Prostate gland (tissue), 2 donors: ENCODE measurements around the gene KBTBD12. TPM values are rescaled to one million over a fixed set of nuclear protein-coding genes. Genes with fewer than 3 reads are reported as not detected.
"Not testable (repeated sequence)": the region's sequence is repeated elsewhere in the genome, so short reads cannot be mapped to it uniquely, and the experiment has no call there.

Source experiments
- DNase-seq: peaks from one replicate; pipeline ENCODE4 v3.0.0-alpha.2; 2019; ENCODE audit warnings: low spot score
- H3K27ac ChIP-seq, 2 donors: fragments of 200-600 bp; sonication (generic); 2 replicates each; pipeline ENCODE4 v1.5.1; 2017 to 2019
- H3K27me3 ChIP-seq: fragments of 200-600 bp; sonication (generic); replicated peaks from 2 replicates; pipeline ENCODE4 v1.5.1; 2019; ENCODE audit not compliant: insufficient read depth
- H3K36me3 ChIP-seq, 2 donors: fragments of 200-600 bp; sonication (generic); 1 replicate in 1 of 2; 2 replicates in 1 of 2; pipeline versions ENCODE4 v1.5.1 to v1.8.1; 2017 to 2019
- H3K4me1 ChIP-seq: fragments of 200-600 bp; sonication (generic); replicated peaks from 2 replicates; pipeline ENCODE4 v1.5.1; 2019
- H3K4me3 ChIP-seq, 2 donors: fragments of 200-600 bp; sonication (generic); 2 replicates each; pipeline ENCODE4 v1.5.1; 2017 to 2019
- H3K9me3 ChIP-seq: fragments of 200-600 bp; sonication (generic); 2 replicates; pipeline ENCODE4 v1.5.1; 2017
- POLR2A ChIP-seq: fragments of 450-650 bp; IDR thresholded peaks from one replicate; pipeline ENCODE4 v1.6.1; 2016; ENCODE audit warnings: antibody characterized with exemption, mild to moderate bottlenecking
- POLR2AphosphoS5 ChIP-seq: sonication (generic); formaldehyde crosslinking; IDR thresholded peaks from one replicate; pipeline ENCODE4 v1.6.1; 2017; ENCODE audit warnings: antibody characterized with exemption
- WGBS: methylation state at CpG from one replicate; pipeline ENCODE4 v1.1.5; 2018; 5-methylcytosine and 5-hydroxymethylcytosine counted together
- intact Hi-C: fragments of 100-400 bp; cut with DNase I; formaldehyde crosslinking; loops from one replicate; pipeline ENCODE4 v1.14.2; 2022
- total RNA-seq, 2 donors: library from RNA; depleted of rRNA; stranded (reverse); fragments of >200 nt; gene quantifications; one replicate each; pipeline ENCODE4 v1.1.0, GENCODE V29; 2016
- TF ChIP-seq, protein P1 (sequence below), 4 experiments: fragments of 200-600 bp in 2 of 4; fragments of 450-650 bp in 2 of 4; sonication (generic) in 2 of 4; IDR thresholded peaks; 1 replicate in 3 of 4; 2 replicates in 1 of 4; pipeline ENCODE4 v1.5.1; 2016 to 2019; ENCODE audit warnings: antibody characterized with exemption in 4 of 4, mild to moderate bottlenecking in 2 of 4, moderate library complexity in 2 of 4

KBTBD12 gene
- total RNA-seq, 2 donors from 2014 or later, result 1.2 TPM; not detected in 1

DNA sequence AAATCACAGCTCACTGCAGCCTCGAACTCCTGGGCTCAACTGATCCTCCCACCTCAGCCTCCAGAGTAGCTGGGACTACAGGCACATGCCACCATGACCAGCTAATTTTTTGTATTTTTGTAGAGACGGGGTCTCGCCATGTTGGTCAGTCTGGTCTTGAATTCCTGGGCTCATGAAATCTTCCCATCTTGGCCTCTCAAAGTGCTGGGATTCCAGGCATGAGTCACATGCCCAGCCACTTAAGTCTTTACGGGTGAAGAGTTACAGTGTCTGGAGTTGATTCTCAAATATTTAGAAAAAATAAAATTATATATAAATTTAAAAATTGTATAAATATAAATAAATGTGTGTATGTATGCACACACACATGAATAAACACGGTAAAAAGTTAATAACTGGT lies 14.5 kb upstream of the KBTBD12 start:
- 94% methylated on average over 5 of the region's 5 CpGs for WGBS
- TF ChIP-seq, protein P1, sequence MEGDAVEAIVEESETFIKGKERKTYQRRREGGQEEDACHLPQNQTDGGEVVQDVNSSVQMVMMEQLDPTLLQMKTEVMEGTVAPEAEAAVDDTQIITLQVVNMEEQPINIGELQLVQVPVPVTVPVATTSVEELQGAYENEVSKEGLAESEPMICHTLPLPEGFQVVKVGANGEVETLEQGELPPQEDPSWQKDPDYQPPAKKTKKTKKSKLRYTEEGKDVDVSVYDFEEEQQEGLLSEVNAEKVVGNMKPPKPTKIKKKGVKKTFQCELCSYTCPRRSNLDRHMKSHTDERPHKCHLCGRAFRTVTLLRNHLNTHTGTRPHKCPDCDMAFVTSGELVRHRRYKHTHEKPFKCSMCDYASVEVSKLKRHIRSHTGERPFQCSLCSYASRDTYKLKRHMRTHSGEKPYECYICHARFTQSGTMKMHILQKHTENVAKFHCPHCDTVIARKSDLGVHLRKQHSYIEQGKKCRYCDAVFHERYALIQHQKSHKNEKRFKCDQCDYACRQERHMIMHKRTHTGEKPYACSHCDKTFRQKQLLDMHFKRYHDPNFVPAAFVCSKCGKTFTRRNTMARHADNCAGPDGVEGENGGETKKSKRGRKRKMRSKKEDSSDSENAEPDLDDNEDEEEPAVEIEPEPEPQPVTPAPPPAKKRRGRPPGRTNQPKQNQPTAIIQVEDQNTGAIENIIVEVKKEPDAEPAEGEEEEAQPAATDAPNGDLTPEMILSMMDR (IDR thresholded peaks at IDR 0.05), result no peak
- TF ChIP-seq POLR2A (no peak), POLR2AphosphoS5 (no peak)
- intact Hi-C loops, result no loop called here
- Histone ChIP-seq H3K36me3 (no peaks in the 10 kb centered on the region), H3K27me3 (no peaks in the 10 kb centered on the region), H3K4me1 (no peaks in the 10 kb centered on the region), H3K9me3 (no peaks in the 10 kb centered on the region), H3K4me3 (no peak overlapping the region), H3K27ac (no peak overlapping the region)
- no peak for DNase-seq

GRCh38 chr3:127902486-127902885 lies 12.5 kb upstream of the KBTBD12 start:
- H3K27me3 ChIP-seq, result no peaks in the 10 kb centered on the region
- intact Hi-C loops, result no loop called here
- no peaks in the 10 kb centered on the region for H3K36me3 ChIP-seq
- TF ChIP-seq, protein P1 (IDR thresholded peaks at IDR 0.05), result no peak
- TF ChIP-seq POLR2A (no peak), POLR2AphosphoS5 (no peak)
- H3K4me3 ChIP-seq, result no peak overlapping the region
- no peak overlapping the region for H3K27ac ChIP-seq
- no peaks in the 10 kb centered on the region for H3K9me3 ChIP-seq
- no peak for DNase-seq
- 82% methylated on average over 6 of the region's 6 CpGs for WGBS
- H3K4me1 ChIP-seq, result no peaks in the 10 kb centered on the region

- no peak for DNase-seq
- H3K27me3 ChIP-seq, result no peaks in the 10 kb centered on the region
- no peak overlapping the region for H3K4me3 ChIP-seq
- H3K36me3 ChIP-seq, result no peaks in the 10 kb centered on the region
- WGBS, result 83% methylated on average over 6 of the region's 6 CpGs
- no peaks in the 10 kb centered on the region for H3K4me1 ChIP-seq
- H3K27ac ChIP-seq, result no peak overlapping the region
- H3K9me3 ChIP-seq, result no peaks in the 10 kb centered on the region
- TF ChIP-seq, protein P1 (IDR thresholded peaks at IDR 0.05), result no peak
- no peak for TF ChIP-seq POLR2AphosphoS5
- no peak for TF ChIP-seq POLR2A
- intact Hi-C loops, result no loop called here
Measured at GRCh38 chr3:127903611-127904375, 11.2 kb upstream of the KBTBD12 start.

- H3K27ac ChIP-seq, result no peak overlapping the region
- no peak for DNase-seq
- H3K36me3 ChIP-seq, result no peaks in the 10 kb centered on the region
- TF ChIP-seq, protein P1 (IDR thresholded peaks at IDR 0.05), result no peak
- TF ChIP-seq POLR2AphosphoS5, result no peak
- TF ChIP-seq POLR2A, result no peak
- no peak overlapping the region for H3K4me3 ChIP-seq
- no peaks in the 10 kb centered on the region for H3K9me3 ChIP-seq
- intact Hi-C loops, result no loop called here
- 78% methylated on average over 3 of the region's 3 CpGs for WGBS
- no peaks in the 10 kb centered on the region for H3K27me3 ChIP-seq
- H3K4me1 ChIP-seq, result no peaks in the 10 kb centered on the region
Measured at GRCh38 chr3:127905556-127905955, 9.5 kb upstream of the KBTBD12 start.

GRCh38 chr3:127906653-127907052 lies 8.4 kb upstream of the KBTBD12 start:
- intact Hi-C loops, DNase-seq, H3K4me3 ChIP-seq, H3K36me3 ChIP-seq, H3K9me3 ChIP-seq, H3K27ac ChIP-seq, H3K27me3 ChIP-seq, H3K4me1 ChIP-seq: not testable (repeated sequence)
- 91% methylated on average over 3 of the region's 3 CpGs for WGBS
